Smooth muscle cell (in vitro differentiated cells): ENCODE measurements around the gene CSF2RB. TPM values are rescaled to one million over a fixed set of nuclear protein-coding genes. Genes with fewer than 3 reads are reported as not detected.

Experiments used
- DNase-seq: peaks from one replicate; lab custom pipeline; 2025; ENCODE audit not compliant: unreplicated experiment; lab: John Stamatoyannopoulos, UW
- H2AFZ ChIP-seq: fragments of 200-600 bp; sonication (generic); 2 replicates; pipeline ENCODE4 v1.6.0; 2016; ENCODE audit warnings: antibody characterized with exemption, low read depth, mild to moderate bottlenecking
- H3F3A ChIP-seq: fragments of 200-600 bp; sonication (generic); 2 replicates; pipeline ENCODE4 v1.6.0; 2017; ENCODE audit warnings: antibody characterized with exemption, low read depth
- H3K27ac ChIP-seq: fragments of 200-600 bp; sonication (generic); 2 replicates; pipeline ENCODE4 v1.5.1; 2016; ENCODE audit warnings: low read depth, mild to moderate bottlenecking
- H3K27me3 ChIP-seq: fragments of 200-600 bp; sonication (generic); 2 replicates; pipeline ENCODE4 v1.6.1; 2016; ENCODE audit warnings: low read depth, mild to moderate bottlenecking
- H3K36me3 ChIP-seq: fragments of 200-600 bp; sonication (generic); 2 replicates; pipeline ENCODE4 v1.5.1; 2016; ENCODE audit warnings: low read depth
- H3K4me1 ChIP-seq: fragments of 200-600 bp; sonication (generic); 2 replicates; pipeline ENCODE4 v1.5.1; 2016; ENCODE audit warnings: low read depth
- H3K4me2 ChIP-seq: fragments of 200-600 bp; sonication (generic); 2 replicates; pipeline ENCODE4 v1.6.0; 2016; ENCODE audit warnings: mild to moderate bottlenecking
- H3K4me3 ChIP-seq: fragments of 200-600 bp; sonication (generic); 2 replicates; pipeline ENCODE4 v1.5.1; 2016; ENCODE audit warnings: mild to moderate bottlenecking
- H3K79me2 ChIP-seq: fragments of 200-600 bp; sonication (generic); 2 replicates; pipeline ENCODE4 v1.6.0; 2016; ENCODE audit warnings: low read depth, mild to moderate bottlenecking
- H3K9ac ChIP-seq: fragments of 200-600 bp; sonication (generic); 2 replicates; pipeline ENCODE4 v1.6.0; 2016; ENCODE audit warnings: low read depth
- H3K9me3 ChIP-seq: fragments of 200-600 bp; sonication (generic); replicated peaks from 2 replicates; pipeline ENCODE4 v1.5.1; 2016; ENCODE audit warnings: low read depth
- H4K20me1 ChIP-seq: fragments of 200-600 bp; sonication (generic); 2 replicates; pipeline ENCODE4 v1.6.0; 2016; ENCODE audit warnings: low read depth
- CTCF ChIP-seq: fragments of 200-600 bp; sonication (generic); IDR thresholded peaks from 2 replicates; pipeline ENCODE4 v1.5.1; 2017; ENCODE audit warnings: borderline replicate concordance, mild to moderate bottlenecking, antibody characterized with exemption; ENCODE audit not compliant: insufficient read depth, poor library complexity, severe bottlenecking
- WGBS: methylation state at CpG from one replicate; pipeline ENCODE4 v1.1.7; 2016; ENCODE audit warnings: low lambda C conversion rate; 5-methylcytosine and 5-hydroxymethylcytosine counted together
- polyA plus RNA-seq: library from polyadenylated mRNA; unstranded; fragments of >200 nt; fragmentation: Nextera tagmentation; extraction: Ambion mirVana; gene quantifications from 2 replicates; pipeline ENCODE4 v1.2.1, GENCODE V29; 2016
- total RNA-seq: library from RNA; depleted of rRNA; stranded (reverse); fragments of >200 nt; gene quantifications from 2 replicates; pipeline ENCODE4 v1.2.3, GENCODE V29; 2014

Gene CSF2RB
- total and polyA plus RNA-seq, 2 experiments from 2014 or later = 0.43 TPM; not detected in 1

GRCh38 chr22:36916034-36916433 is 2.6 kb downstream of the CSF2RB start:
- no peaks in the 10 kb centered on the region for H3F3A ChIP-seq
- no peak overlapping the region for H3K27ac ChIP-seq
- H3K4me2 ChIP-seq = no peak overlapping the region
- H2AFZ ChIP-seq = no peak overlapping the region
- no peaks in the 10 kb centered on the region for H3K27me3 ChIP-seq
- peaks cover 9% of the 10 kb centered on the region for H3K4me1 ChIP-seq
- DNase-seq = no peak
- no peak for TF ChIP-seq CTCF
- H3K4me3 ChIP-seq = no peak overlapping the region
- H3K36me3 ChIP-seq = no peaks in the 10 kb centered on the region
- no peaks in the 10 kb centered on the region for H3K9me3 ChIP-seq
- H3K79me2 ChIP-seq = no peaks in the 10 kb centered on the region
- H3K9ac ChIP-seq = no peak overlapping the region
- H4K20me1 ChIP-seq = no peaks in the 10 kb centered on the region

GRCh38 chr22:36918586-36919284 is 5.3 kb downstream of the CSF2RB start:
- Histone ChIP-seq H3K4me2 (no peak overlapping the region), H3K27ac (no peak overlapping the region), H3K9me3 (no peaks in the 10 kb centered on the region), H3K9ac (no peak overlapping the region), H2AFZ (no peak overlapping the region), H3K27me3 (no peaks in the 10 kb centered on the region), H4K20me1 (no peaks in the 10 kb centered on the region), H3K36me3 (no peaks in the 10 kb centered on the region), H3K79me2 (no peaks in the 10 kb centered on the region), H3K4me3 (no peak overlapping the region), H3K4me1 (peaks cover 9% of the 10 kb centered on the region), H3F3A (no peaks in the 10 kb centered on the region)
- no peak for TF ChIP-seq CTCF
- WGBS = 86% methylated on average over 3 of the region's 3 CpGs
- no peak for DNase-seq

GRCh38 chr22:36921309-36922104 is 8.1 kb downstream of the CSF2RB start:
- H3K36me3 ChIP-seq = no peaks in the 10 kb centered on the region
- H3K9ac ChIP-seq = no peak overlapping the region
- H3K27me3 ChIP-seq = no peaks in the 10 kb centered on the region
- no peak for DNase-seq
- no peak for TF ChIP-seq CTCF
- 88% methylated on average over 15 of the region's 15 CpGs for WGBS
- no peaks in the 10 kb centered on the region for H3F3A ChIP-seq
- H3K79me2 ChIP-seq = no peaks in the 10 kb centered on the region
- no peak overlapping the region for H2AFZ ChIP-seq
- no peak overlapping the region for H3K4me3 ChIP-seq
- H3K4me2 ChIP-seq = no peak overlapping the region
- H3K9me3 ChIP-seq = no peaks in the 10 kb centered on the region
- H4K20me1 ChIP-seq = no peaks in the 10 kb centered on the region
- H3K4me1 ChIP-seq = peaks cover 9% of the 10 kb centered on the region
- no peak overlapping the region for H3K27ac ChIP-seq
